Superior temporal gyrus (tissue), 1 donor: Measurements from ENCODE around the gene SERP1.
"Not testable (repeated sequence)": the region's sequence is repeated elsewhere in the genome, so short reads cannot be mapped to it uniquely, and the experiment has no call there.

ENCODE experiments used
- DNase-seq: peaks from one replicate; pipeline ENCODE4 v3.0.0-alpha.2; 2016; ENCODE audit errors: extremely low spot score

Gene SERP1

DNA sequence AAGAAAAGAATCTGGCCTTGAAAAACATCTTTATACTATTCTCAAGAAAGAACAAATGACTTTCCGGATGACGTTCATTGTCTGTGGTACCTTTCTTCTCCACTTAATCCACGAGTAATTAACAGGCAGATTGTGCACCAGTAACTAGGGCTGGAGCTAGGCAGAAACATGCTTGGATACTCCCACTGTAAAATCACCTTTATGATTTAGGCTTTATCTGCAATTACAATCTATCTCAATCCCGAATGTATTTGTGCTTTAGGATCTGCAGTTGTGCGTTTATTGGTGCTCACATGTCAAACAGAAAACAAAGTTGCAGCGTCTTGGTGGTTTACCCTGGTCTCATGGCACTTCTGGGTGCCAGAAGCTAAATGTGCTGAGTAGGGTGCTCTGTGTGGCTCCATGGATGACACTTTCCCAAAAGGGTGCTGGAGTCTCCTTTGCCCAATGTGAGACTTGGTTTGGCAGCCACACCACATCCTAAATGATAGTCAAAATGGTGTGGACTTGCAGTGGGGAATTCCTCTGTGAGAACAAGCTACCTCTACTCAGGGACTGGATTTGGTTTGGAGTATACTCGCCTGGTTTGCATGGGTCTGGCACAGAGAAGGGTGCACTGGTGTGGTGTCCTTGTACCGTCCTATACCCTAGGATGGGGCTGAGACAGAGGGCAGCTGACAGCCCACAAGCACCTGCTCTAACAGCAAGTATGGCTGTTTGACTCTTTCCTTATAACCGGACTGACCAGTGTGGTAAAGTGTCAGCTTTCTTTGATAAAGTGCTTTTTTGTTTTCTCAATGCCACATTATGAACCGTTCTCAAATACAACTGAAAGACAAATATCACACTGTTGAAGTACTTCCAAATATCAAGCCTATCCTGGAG lies 7.7 kb downstream of the SERP1 start:
- no peak for DNase-seq

DNA sequence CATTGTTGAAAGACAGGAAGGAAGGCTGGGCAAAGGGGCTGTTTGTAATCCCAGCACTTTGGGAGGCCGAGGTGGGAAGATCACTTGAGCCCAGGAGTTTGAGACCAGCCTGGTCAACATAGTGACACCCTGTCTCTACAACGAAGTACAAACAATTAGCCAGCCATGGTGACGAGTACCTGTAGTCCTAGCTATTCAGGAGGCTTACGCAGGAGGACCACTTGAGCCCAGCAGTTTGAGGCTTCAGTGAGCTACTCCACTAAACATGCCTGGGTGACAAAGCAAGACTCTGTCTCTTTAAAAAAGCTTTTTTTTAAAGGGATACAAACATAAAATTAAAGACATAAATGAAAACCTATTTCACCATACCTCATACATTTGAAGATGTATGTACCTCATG lies 11.1 kb downstream of the SERP1 start:
- no peak for DNase-seq

DNA sequence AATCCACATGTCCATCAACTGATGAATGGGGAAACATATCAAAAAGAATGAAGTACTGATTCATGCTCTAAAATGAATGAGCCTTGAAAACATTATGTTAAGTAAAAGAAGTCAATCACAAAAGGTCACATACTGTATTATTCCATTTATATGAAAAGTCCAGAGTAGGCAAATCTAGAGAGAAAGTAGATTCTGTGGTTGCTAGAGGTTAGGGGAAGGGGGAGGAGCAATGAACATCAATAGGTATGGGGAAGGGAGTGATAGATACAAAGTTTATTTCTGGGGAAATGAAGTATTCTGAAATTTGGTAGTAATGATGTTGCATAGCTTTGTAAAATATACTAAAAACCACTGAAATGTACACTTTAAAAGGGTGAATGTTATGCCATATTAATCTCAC lies 14.5 kb downstream of the SERP1 start:
- no peak for DNase-seq

DNA sequence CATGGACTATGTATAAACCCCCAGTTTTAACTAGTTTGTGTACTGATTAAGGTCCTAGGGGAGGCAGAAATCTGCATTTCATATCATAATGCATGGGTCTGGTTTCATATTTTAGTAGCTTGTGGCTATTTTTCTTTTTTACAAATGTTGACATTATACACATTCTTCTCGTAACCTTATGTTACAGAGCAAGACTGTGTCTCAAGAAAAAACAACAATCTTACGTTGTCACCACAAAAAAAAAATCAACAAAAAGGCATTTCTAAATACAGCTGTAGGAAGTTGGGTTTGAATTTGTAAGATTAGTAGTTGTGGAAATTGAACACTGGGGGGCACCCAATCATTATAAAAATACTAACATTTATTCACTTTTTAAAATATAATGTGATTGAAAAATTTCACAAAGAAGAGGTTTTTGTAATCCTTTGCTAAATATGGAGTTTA lies 17.9 kb downstream of the SERP1 start:
- DNase-seq = peak; percentile 57

DNA sequence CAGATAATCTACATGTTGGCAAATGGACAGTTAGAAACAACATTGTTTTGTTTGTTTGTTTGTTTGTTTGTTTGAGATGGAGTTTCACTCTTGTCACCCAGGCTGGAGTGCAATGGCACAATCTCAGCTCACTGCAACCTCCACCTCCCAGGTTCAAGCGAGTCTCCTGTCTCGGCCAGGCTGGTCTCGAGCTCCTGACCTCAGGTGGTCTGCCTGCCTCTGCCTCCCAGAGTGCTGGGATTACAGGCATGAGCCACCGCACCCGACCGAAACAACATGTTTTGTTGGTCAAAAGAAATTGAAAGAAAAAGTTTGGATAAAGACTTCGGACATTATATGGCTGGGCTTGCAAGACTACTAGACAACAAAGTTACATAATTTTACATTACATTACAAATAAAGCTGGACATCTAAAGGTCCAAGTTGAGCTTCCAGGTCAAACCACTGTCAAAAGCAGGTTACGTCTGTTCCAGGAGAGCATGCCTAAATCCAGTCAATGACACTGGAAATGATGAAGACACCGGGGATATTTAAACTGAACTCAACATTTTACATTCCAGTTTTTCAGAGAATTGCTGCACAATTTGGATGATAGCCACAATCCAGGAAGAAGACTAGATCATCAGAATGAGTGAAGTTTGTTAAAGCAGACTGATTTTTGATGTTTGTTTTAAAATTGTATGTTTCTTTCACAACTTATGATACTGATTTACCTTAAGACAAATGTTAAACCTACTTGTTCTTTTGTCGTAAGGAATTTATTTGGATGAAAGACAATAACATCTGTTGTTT lies 18.6 kb downstream of the SERP1 start:
- no peak for DNase-seq

DNA sequence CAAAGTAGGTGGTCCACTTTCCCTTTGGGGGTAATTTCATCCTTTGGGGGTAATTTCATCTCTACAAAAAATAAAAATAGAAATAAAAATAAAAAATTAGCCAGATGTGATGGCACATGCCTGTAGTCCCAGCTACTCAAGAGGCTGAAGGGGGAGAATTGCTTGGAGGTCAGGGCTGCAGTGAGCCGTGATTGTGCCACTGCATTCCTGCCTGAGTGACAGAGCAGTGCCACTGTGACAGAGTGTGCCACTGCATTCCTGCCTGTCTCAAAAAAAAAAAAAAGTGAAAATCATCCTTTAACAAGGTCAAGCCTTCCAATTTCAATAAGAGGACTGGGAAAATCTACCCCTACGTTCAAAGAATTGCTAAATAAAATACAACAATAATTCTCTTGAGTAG lies 22.8 kb downstream of the SERP1 start:
- DNase-seq = no peak

DNA sequence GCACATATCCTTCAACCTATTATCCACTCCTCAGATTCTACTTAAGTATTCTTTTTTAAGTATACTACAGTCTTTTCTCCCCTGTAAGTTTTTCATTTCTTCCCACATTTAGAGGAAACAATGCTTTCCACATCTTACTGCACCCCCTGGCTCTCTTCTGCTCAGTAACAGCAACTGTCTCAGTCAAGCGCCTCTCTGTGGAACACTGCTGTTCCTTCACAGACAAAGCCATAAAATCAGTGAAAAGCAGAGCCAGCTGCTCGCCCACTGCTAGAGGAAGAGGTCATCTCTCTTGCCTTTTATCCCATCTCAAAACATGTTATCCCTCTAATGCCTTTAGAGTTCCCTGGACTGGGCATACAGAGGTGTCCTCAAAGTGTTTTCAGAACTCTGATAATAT lies 24.8 kb downstream of the SERP1 start:
- no peak for DNase-seq

DNA sequence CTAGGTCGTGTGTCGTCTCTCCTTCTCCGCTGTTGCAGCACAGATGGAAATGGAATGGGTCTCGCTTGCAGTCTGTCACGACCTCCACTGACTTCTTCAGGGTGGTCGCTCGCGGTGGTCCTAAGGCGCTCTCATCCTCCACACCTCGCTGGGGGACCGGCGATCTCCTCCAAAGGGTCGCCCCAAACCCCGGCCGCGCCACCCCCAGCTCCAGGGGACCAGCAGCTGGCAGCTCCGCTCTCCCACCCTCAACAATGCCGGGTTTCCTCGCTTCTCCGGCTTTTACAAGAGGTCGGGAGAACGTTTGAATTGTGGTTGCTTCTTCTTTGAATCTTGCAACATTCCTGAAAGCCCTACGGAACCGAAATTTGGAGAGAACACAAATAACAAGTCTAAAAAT lies 25.9 kb downstream of the SERP1 start:
- DNase-seq = no peak

DNA sequence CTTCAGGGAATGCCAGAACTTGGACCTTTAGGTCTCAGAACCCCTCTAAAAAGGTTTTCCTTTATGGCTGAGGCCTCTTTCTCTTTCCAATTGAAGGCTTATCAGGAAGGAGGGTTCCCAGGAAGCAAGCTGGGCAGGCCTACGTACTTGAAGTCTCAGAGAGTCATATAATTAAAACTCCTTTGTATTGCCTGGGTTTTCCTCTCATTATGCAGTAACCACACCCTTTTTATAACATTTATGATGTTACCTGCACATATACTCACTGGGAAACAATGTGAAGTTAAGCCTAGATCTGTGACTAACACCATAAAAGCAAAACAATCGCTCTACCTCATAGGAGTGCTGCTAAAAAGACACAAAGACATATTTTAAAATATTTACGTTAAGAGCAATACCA lies 27.3 kb downstream of the SERP1 start:
- DNase-seq = no peak

DNA sequence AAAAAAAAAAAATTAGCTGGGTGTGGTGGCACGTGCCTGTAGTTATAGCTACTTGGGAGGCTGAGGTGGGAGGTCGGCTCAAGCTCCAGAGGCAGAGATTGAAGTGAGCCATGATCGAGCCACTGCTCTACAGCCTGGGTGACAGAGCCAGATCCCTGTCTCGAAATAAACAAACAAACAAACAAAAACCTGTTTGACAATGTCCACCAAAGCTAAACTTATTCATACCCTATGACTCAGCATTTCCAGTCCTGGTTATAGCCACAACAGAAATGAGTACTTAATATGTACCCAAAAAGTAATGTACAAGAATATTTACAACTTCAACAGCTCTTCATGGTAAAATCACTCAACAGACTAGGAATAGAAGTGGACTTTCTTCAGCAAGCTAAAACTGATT lies 31.1 kb downstream of the SERP1 start:
- DNase-seq = no peak

DNA sequence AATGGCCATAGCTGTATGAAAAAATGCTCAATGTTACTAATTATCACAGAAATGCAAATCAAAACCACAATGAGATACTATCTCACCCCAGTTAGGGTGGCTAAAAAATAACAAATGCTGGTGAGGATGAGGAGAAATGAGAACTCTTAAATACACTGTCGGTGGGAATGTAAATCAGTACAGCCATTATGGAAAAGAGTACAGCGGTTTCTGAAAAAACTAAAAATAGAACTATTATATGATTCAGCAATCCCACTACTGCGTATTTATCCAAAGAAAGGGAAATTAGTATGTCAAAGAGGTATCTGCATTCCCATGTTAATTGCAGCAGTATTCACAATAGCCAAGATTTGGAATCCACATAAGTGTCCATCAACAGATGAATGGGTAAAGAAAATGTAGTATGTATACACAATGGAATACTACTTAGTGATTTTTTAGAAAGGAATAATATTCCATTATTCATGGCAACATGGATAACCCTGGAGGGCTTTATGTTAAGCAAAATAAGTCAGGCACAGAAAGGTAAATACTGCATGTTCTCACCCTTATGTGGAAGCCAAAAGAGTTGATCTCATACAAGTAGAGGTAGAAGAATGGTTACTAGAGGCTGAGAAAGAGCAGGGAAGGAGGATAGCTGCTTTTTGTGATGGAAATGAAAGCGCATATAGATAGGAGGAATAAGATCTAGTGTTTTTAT lies 35.0 kb downstream of the SERP1 start:
- no peak for DNase-seq

DNA sequence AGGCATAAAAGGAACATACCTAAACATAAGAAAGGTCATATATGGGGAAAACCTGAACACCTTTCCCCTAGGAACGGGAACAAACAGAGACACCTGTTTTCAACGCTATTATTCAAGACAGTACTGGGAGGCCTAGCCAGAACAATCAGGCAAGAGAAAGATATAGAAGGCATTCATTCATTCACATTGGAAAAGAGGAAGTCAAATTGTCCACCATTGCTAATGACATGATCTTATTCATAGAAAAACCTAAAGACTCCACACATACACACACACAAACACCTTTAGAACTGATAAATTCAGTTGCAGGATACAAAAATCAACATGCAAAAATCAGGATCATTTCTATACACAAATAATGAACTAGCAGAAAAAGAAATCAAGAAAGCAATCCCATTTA lies 36.5 kb downstream of the SERP1 start:
- no peak for DNase-seq

DNA sequence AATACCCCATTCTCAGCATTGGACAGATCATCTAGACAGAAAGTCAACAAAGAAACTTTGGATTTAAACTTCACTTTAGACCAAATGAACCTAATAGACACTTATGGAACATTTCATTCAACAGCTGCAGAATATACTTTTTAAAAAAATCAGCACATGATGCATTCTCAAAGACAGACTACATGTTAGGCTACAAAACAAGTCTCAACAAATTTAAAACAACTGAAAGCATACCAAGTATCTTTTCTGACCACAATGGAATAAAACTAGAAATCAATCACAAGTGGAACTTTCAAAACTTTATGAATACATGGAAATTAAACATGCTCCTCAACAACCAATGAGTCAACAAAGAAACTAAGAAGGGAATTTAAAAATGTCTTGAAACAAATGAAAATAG lies 37.9 kb downstream of the SERP1 start:
- DNase-seq = no peak

DNA sequence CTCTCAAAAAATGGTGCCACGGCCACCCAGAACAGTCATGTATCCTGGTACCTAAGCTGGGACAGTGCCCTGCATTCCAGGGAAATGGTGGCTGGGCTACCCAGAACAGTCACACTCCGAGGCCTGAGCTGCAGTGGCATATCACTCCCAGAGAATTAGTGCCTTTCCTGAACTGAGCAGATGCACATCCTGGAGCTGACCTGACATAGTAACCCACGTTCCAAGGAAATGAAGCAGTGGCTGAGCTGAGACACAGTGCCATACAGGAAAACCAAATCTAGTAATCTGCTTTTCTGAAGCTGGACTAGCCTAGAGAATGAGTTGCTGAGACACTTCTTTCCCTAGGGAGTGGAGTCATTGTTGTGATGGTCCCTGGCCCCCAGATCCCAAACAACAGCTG lies 41.8 kb downstream of the SERP1 start:
- DNase-seq = no peak

DNA sequence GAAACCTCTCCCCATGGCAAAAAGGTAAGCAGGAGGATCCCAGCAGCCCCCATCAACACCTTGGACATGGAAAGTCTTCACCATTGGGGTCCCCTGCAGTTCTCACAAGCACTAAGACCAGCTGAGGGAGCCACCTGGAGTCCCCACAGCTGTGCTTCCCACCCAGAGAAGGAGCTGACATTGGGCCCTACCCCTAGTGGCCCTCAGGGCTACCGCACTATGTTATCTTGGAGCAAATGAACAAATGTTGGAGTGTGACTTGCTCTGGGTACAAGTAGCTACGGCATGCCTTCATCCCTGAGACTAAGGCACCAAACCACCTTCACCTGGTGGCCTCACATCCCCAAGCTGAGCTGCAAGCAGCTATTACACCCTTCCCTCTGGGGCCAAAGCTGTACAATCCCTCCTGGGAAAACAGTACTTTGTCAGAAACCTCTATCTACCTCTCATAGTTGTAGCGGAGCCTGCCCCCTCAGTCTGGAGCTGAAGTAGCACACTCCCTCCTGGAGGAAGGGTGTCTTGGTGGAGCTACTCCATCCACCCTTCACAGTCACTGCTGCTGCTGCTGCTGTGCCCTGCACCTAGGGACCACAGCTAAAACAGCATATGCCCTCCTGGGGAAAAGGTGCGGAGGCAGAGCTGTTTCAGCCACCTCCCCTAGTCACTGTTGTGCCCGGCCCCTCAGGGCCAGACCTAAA lies 42.7 kb downstream of the SERP1 start:
- no peak for DNase-seq

DNA sequence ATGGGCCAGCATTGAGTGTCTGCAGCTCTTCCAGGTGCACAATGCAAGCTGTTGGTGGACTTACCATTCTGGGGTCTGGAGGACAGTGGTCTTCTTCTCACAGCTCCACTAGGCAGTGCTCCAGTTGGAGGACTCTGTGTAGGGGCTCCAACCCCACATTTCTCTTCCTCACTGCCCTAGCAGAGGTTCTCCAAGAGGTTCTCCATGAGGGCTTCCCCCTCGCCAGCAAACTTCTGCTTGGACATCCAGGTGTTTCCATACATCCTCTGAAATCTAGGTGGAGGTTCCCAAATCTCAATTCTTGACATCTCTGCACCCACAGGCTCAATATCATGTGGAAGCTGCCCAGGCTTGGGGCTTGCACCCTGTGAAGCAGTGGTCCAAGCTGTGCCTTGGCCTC lies 45.3 kb downstream of the SERP1 start:
- DNase-seq = not testable (repeated sequence)

DNA sequence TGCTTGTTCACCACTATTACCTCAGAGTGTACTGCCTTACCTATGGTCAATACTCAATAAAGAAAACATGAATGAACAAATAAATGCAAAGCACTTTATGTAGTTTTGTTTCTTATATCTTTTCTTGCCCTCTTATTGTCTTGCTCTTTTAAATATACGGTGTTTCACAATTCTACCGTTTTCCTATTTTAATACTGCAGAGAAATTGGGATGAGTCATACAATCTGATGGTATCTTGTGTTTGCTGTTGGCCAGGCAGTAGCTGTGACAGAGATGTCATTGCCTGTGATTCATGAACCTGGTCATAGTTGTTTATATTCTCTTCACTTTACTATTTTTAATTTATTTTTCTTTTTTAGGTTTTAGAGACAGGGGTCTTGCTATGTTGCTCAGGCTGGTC lies 48.3 kb downstream of the SERP1 start:
- no peak for DNase-seq

DNA sequence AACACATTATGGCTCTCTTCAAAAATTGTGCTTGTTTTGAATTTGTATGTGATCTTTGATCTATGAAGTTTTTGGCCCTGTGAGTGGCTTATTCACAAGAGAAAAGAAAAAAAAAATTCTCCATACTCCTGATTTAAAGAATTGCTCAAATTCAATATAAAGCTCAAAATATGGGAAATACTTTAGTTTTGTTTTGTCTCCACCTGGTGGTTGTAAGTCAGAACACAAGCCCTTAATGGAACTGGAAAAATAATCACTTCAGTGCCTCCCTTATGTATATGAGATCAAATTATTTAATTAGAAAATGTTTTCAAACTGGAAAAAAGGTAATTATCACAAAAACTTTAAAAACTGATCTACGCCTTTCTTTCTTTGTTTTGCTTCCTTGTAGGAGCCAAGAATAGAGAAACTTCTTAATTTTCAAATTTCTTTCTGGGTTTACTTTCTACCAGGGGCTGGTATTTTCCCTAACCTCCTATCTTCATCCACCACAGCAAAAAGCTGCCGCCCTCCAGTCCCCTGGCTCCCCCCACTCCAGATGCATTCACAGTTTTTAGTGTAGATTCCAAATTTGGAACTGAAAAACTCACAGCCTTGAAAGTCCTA lies 50.6 kb downstream of the SERP1 start:
- peak; percentile 95 for DNase-seq

DNA sequence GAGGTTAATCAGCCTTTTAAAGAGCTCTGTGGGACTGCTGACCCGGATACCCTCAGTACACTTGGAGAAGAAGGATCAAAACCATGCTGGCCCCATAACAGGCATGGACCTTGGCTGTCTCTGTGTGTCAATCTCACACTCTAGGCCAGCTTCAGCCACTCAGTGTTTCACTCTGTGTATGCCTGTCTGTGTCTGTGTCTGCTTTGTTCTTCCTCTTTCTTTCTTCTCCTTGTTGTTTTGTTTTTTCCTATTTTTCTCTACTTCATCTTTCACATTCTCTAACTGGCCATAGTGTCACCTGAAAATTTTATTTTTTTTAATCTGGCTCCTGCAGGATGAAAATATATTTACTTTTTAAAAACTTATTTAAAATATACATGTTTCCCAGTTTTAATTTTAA lies 51.1 kb downstream of the SERP1 start:
- peak; percentile 17 for DNase-seq

DNA sequence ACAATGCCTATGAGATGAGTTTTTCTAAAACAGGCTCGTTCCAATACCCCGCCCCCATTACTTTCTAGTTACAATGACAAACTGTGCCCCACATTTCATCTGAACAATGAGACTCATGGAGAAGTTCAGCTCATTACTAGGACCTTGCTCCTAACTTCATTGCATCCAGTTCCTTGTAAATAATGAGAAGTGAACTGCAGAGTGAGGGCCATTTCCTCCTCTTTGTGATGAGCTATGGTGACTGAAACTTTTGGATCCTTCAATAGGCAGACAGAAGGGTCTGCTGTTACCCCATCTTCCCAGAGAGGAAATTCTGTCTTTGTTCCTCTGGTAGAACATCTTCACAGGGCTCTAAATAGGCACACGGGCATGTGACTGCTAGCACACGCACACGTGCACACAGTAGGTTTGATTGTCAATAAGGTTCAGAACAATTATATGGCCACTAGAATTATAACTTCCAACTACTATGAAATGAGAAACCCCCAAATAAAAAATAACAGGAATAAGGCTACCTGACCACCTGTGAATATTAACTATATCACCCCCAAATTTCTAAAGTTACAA lies 51.8 kb downstream of the SERP1 start:
- DNase-seq = peak; percentile 12
